Keratinocyte (primary cell): Measurements from ENCODE around the gene JAM3.
A peak's percentile ranks its signal among the peaks of the same experiment; 100 is the strongest.

Source experiments
- CTCF ChIP-seq, 3 experiments: IDR thresholded peaks in 1 of 3; conservative IDR thresholded peaks in 1 of 3; optimal IDR thresholded peaks in 1 of 3; 2 replicates in 2 of 3; 3 replicates in 1 of 3; pipeline versions ENCODE3 to v1.5.1; 2011; ENCODE audit warnings: low read length in 3 of 3, mild to moderate bottlenecking in 3 of 3, moderate library complexity in 2 of 3, control low read depth in 1 of 3, inconsistent platforms in 1 of 3; ENCODE audit not compliant: insufficient read depth in 2 of 3; ENCODE audit errors: extremely low read depth in 1 of 3
- EZH2 ChIP-seq: IDR thresholded peaks from one replicate; pipeline ENCODE4 v1.6.1; 2012; ENCODE audit warnings: inconsistent platforms, mild to moderate bottlenecking, low read length, moderate library complexity

GRCh38 chr11:134050541-134051383, 18.1 kb upstream of the JAM3 start:
- peak; percentile 76 to 97 (median 94) for TF ChIP-seq CTCF (optimal IDR thresholded peaks at IDR 0.05 in 1 of 3, IDR thresholded peaks at IDR 0.05 in 1 of 3, conservative IDR thresholded peaks at IDR 0.05 in 1 of 3; ENCODE audit: extremely low read depth in 1 of 3, insufficient read depth in 2 of 3, low read length in 3 of 3)
- no peak for TF ChIP-seq EZH2
